ENCODE results near the gene PGAM4.
"Not testable (repeated sequence)": the region's sequence is repeated elsewhere in the genome, so short reads cannot be mapped to it uniquely, and the experiment has no call there.

Gene PGAM4

DNA sequence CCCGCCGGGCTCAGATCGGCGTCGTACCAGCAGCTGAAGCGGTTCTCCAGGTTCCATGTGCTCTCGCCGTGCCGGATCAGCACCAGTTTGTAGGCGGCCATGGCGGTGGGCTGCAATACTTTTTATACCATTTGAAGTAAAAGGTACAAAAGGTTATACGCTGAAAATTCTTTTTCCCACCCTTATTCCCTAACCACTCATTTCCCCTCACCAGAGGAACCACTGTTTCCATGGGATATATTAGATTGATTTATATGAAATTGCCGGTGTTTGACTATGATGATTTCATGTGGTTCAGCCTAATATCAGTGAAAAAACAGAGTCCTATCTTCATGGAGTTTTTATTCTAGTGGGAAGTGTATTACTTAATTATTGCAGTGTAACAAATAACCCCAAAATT is at the start of gene PGAM4:
PGAM4 (minus strand) TSS at position 101 of the 400 bp plus-strand sequence; CDS start at position 101, 0 bp downstream.
- DNase-seq, result no peak

- no peak for DNase-seq
Measured at GRCh38 chrX:78011846-78012245, 42.4 kb upstream of the PGAM4 start.

DNA sequence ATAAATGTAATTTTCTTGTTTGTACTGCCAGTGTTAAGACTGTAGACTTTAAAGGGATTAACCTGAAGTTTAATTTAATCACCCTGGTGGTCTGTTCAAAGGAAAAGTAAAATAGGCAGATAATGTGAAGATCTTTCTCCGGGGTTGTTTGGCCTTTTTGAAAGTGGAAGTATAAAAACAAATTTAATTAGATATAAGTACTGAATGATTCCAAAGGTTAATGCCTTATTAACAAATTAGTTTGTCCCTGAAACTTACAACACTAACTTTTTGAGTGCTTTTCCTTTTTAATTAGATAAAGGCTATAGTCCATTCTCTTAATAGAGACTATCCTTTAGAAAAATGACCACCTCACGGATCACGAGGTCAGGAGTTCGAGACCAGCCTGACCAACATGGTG is 10.4 kb upstream of the PGAM4 start:
- DNase-seq, result no peak

DNA sequence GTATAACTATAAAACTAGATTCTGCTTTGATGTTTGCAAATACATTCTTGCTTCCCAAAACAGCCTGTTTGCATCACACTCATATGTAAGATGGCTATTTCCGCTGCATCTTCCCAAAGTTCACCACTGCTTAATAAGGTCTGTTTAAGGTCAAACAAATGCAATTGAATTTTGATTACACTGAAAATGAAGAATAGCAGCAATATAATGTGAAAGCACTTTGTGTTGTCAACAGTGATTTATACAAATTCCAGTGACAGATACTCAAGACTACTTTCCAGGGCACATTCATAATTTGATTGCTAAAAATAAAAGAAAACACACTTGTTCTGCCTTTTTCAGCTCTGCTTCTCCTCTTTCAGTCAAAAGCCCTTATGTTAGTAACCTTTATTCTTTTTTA is 8.1 kb upstream of the PGAM4 start:
- DNase-seq, result no peak

DNA sequence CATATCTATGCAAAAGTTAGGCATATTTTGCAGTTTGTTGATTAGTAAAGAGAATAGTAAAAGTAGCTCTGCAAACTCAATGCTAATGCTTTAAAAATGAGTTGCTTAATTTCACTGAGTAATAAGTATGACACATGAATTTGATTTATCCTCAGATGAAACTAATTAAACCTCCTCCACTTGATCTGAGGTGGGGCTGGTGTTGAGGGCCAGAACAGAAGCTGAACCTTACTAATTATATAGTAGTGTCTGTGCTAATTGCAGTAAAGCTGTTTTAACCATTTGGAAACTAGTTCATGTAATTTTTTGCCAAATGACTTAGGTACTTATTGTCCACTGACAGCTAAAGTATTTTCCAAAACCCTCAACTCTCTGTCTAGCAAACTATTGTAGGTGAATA is 7.7 kb upstream of the PGAM4 start:
- no peak for DNase-seq

- no peak for DNase-seq
Measured at GRCh38 chrX:77975755-77976154, 6.3 kb upstream of the PGAM4 start.

- DNase-seq, result no peak
Measured at GRCh38 chrX:77967631-77968030, 1.8 kb downstream of the PGAM4 start.

GRCh38 chrX:77966361-77966760 is 3.1 kb downstream of the PGAM4 start:
- no peak for DNase-seq

- DNase-seq, result no peak
Measured at GRCh38 chrX:77962068-77962902, 7.2 kb downstream of the PGAM4 start.

GRCh38 chrX:77961063-77961462 is 8.4 kb downstream of the PGAM4 start:
- no peak for DNase-seq

- no peak for DNase-seq
Measured at GRCh38 chrX:77960567-77960966, 8.9 kb downstream of the PGAM4 start.

GRCh38 chrX:77953708-77954107 is 15.7 kb downstream of the PGAM4 start:
- DNase-seq, result no peak

DNA sequence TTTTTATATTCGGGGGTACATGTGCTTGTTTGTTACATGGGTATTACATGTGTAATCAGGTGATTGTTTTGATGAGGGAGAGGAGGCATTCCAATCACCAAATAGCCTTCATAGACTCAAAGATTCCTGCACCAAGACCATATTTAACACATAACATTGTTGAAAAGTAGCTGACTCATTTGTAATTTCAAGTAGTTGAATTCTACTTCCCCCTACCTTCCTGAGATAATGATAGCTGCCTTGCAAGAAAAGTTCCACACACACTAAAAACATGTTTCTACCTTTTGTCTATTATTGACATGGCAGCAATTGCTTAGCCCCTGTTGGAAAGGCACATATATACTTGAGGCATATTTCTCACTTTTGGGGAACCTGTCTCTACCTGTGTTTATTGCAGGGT is 16.1 kb downstream of the PGAM4 start:
- DNase-seq, result no peak

DNA sequence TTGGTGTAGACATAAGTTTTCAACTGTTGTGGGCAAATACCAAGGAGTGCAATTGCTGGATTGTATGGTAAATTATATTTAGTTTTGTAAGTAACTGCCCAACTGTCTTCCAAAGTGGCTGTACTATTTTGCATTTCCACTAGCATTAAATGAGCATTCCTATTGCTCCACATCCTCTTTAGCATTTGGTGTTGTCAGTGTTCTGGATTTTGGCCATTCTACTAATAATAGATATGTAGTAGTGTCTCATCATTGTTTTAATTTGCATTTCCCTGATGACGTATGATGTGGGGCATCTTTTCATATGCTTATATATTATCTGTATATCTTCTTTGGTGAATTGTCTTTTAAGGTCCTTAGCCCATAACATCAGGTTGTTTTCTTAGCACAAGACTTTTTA is 17.3 kb downstream of the PGAM4 start:
- DNase-seq, result no peak

DNA sequence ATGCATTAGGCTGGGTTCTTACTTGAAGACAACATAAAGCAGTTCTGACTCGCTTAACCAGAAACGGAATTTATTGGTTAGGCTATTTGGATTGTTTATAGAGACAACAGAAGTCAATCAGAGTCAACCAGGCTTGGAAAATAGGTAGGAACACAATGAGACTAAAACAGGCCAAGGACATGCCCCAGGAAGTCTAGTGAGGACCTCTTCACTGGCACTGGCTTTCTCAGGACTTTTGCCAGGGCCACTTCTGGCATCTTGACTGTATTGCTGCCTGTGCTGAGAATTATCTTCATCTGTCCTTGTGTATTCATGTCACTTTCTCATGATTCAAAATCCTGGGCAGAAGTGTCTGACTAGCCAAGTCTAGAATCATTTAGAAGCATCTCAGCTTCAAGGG is 19.6 kb downstream of the PGAM4 start:
- no peak for DNase-seq

DNA sequence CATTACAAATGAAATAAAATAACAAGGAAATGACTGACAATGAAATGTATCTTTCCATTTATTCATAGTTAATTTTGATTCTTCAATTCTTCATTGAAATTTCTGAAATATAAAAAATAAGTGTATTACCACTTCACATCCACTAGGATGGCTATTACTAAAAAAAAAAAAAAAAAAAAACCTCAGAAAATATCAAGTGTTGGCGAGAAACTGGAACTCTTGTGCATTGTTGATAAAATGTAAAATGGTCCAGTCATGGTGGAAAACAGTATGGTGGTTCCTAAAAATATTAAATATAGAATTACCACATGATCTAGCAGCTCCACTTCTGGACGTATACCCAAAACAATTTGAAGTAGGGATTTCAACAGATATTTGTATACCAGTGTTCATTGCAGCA is 22.9 kb downstream of the PGAM4 start:
- DNase-seq, result no peak

DNA sequence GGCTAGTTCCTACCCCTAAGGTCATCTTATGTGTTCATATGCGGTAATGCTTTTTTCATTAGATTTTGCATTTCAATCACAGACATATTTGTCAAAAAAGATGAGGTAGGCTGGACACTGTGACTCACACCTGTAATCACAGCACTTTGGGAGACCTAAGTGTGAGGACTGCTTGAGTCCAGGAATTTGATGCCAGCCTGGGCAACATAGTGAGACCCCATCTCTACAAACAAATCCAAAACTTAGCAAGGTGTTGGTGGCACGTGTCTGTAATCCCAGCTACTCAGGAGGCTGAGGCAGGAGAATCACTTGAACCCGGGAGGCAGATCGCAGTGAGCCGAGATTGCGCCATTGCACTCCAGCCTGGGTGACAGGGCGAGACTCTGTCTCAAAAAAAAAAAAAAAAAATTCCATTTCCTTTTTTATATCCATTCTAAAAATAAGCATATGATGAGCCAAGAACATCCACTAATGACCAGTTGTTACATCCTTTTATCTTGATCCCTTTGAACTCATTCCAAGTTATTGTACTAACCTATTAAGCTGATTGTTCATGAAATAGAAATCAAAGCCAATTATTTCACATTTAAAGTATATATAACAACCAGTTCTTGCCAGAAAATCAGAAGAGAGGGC is 23.4 kb downstream of the PGAM4 start:
- no peak for DNase-seq

GRCh38 chrX:77945031-77945430 is 24.4 kb downstream of the PGAM4 start:
- DNase-seq, result not testable (repeated sequence)

GRCh38 chrX:77938083-77938680 is 31.3 kb downstream of the PGAM4 start:
- DNase-seq, result no peak

DNA sequence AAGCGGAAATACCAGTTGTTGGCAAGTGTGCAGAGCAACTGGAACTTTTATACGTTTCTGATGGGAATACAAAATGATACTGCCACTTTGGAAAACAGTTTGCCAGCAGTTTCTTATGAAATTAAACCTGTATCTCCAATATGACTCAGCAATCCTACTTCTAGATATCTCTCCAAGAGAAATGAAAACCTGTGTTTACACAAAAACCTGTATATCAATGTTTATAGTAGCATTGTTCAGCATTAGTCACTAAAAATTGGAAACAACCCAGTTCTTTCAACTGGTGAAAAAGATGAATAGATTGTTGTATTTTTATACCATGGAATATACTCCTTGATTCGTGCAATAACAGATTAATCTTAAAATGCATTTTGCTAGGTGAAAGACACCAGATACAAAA is 32.1 kb downstream of the PGAM4 start:
- DNase-seq, result no peak

- DNase-seq, result no peak
Measured at GRCh38 chrX:77936299-77936698, 33.1 kb downstream of the PGAM4 start.

DNA sequence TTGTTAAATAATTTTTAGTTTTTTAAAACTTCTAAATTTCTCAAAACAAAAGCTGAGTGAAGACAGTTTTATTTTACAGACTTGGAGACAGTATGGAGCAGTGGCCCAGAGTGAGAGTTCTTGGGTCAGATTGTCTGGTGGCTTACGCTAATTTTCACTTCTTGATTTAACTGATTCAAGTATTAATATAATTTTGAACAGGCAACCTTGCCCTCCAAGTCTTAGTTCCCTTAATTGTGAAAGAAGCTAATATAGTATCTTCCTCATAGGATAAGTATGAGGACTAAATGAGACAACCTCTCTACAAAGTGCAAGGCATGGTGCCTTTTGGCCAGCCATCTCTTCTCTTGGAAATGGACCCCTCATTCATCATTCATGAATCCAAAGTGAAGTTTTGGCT is 33.6 kb downstream of the PGAM4 start:
- no peak for DNase-seq

DNA sequence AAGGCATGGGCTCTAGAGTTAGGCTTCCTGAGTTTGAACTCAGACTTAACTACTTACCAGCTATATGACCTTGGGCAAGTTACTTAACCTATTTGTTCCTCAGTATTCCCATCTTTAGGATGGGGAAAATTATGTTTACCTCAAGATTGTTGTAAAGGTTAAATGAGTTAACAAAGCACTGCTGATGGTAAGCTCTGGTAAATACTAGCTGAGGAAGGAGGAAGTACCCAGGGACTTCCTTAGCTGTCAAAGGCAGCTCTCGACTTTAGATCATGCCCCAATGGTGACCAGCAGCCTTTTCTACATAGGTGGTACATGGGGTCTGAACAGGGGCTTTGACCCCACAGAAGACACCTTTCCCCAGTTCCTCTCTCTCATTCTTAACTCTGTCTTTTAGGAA is 38.9 kb downstream of the PGAM4 start:
- no peak for DNase-seq

All from amygdala (tissue), 56 donors.